Measurements from ENCODE around the gene INSR. TPM values are rescaled to one million over a fixed set of nuclear protein-coding genes. Genes with fewer than 3 reads are reported as not detected.

Gene INSR
- total and polyA plus RNA-seq, 2 of the 8 experiments (the other 6 are each of a cell fraction or from before 2014, with no cell fraction given) = 13.1 to 48.7 TPM

DNA sequence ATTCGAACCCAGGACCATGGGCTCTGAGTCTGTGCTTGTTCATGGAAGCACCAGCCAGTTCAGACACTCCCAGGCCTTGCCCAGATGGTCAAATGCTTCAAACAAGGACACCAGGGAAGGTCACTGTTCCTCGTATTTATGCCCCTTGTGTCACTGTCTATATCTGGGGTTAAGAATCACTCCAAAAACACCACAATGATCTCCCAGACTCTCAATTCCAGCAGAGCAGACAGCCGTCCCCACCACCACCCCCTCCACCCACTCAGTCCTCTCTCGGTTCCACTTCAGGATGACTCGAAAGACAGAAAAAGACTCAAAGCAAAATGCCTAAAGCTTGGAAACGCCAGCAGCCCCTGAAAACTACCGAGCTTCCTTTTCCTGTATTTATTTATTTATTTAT, 79.0 kb downstream of the INSR start:
- no peak overlapping the region for H3K4me3 ChIP-seq (ENCODE audit: extremely low read depth in 1 of 4, insufficient read depth in 2 of 4, low read depth in 3 of 4, low read length in 4 of 4)
- peaks cover 4 to 16% (median 9%) of the 10 kb centered on the region in 4 experiments for H3K4me1 ChIP-seq (replicated peaks in 1 of 4; ENCODE audit: control insufficient read depth in 3 of 4, insufficient read depth in 4 of 4, low read length in 3 of 4)
- no peaks in the 10 kb centered on the region; a peak in 1 of 8 replicates for H3K36me3 ChIP-seq (ENCODE audit: control insufficient read depth in 2 of 4, insufficient read depth in 4 of 4, low read length in 3 of 4)
- no peak overlapping the region for H2BK5ac ChIP-seq (ENCODE audit: low read depth, low read length)
- peaks cover 0 to 2% of the 10 kb centered on the region in 2 experiments for H4K20me1 ChIP-seq (replicated peaks in 1 of 2; ENCODE audit: control insufficient read depth in 1 of 2, insufficient read depth in 2 of 2, low read length in 2 of 2)
- no peak overlapping the region for H2BK120ac ChIP-seq (replicated peaks; ENCODE audit: low read depth, low read length)
- H3K27ac ChIP-seq (ENCODE audit: low read depth, low read length) = no peak overlapping the region
- no peak overlapping the region for H3K56ac ChIP-seq (replicated peaks; ENCODE audit: insufficient read length, low read depth, low read length)
- H3K79me1 ChIP-seq (ENCODE audit: low read depth, low read length) = peaks cover 2% of the 10 kb centered on the region; the same call in 1 of the 2 replicates
- peaks cover 0 to 7% of the 10 kb centered on the region in 2 experiments; a peak in 1 of 4 replicates for H3K79me2 ChIP-seq (ENCODE audit: control insufficient read depth in 1 of 2, insufficient read depth in 2 of 2, low read length in 2 of 2)
- FAIRE-seq = no peak
- peaks cover 1% of the 10 kb centered on the region; the same call in 1 of the 2 replicates for H3K23me2 ChIP-seq (ENCODE audit: low read depth, low read length)
- no peak overlapping the region for H4K8ac ChIP-seq (ENCODE audit: extremely low read depth, insufficient read depth, low read length)
- H3K4me2 ChIP-seq (ENCODE audit: insufficient read depth in 1 of 2, low read depth in 2 of 2, low read length in 2 of 2) = no peak overlapping the region
- no peak overlapping the region for H3K14ac ChIP-seq (ENCODE audit: insufficient read length)
- H3K4ac ChIP-seq (replicated peaks; ENCODE audit: insufficient read length, low read depth, low read length) = no peak overlapping the region
- ChIA-PET CTCF (ENCODE audit: partially characterized antibody) (no interaction called here), POLR2A (ENCODE audit: partially characterized antibody) (interaction anchor here (1.6 kb wide), 1 partner anchor 15 kb away, joined by 3 read pairs; no protein-coding TSS in a partner anchor)
- no peak overlapping the region for H3K18ac ChIP-seq (ENCODE audit: extremely low read depth, low read length)
- WGBS, 2 experiments (ENCODE audit: extremely low coverage in 1 of 2, insufficient coverage in 1 of 2, insufficient read length in 1 of 2, insufficient replicate concordance in 2 of 2, low coverage in 1 of 2, low lambda C conversion rate in 2 of 2, missing lambda C conversion rate in 1 of 2) = 84% methylated on average over 7 of the region's 7 CpGs; no CpG with 5 or more reads in 1 of the 2 experiments
- no peak overlapping the region for H3K23ac ChIP-seq (ENCODE audit: insufficient read length)
- H2BK20ac ChIP-seq (ENCODE audit: low read length) = no peak overlapping the region
- DNase-seq (ENCODE audit: low read depth in 1 of 2, low spot score in 2 of 2) = no peak
- H2AK5ac ChIP-seq (ENCODE audit: low read depth, low read length) = peak overlapping the region; percentile 6
- H4K5ac ChIP-seq (ENCODE audit: insufficient read length, low read depth, low read length) = no peak overlapping the region
- H3K9me3 ChIP-seq (ENCODE audit: insufficient read depth in 2 of 2, low read depth in 1 of 2, low read length in 1 of 2) = no peaks in the 10 kb centered on the region
- no peak overlapping the region for H2BK15ac ChIP-seq (ENCODE audit: low read length)
- no peak overlapping the region for H2AFZ ChIP-seq (ENCODE audit: low read length)
- H4K91ac ChIP-seq (replicated peaks; ENCODE audit: insufficient read length, low read length) = no peak overlapping the region
- H3K27me3 ChIP-seq (replicated peaks in 1 of 4; ENCODE audit: control insufficient read depth in 3 of 4, extremely low read depth in 1 of 4, insufficient read depth in 3 of 4, low read length in 3 of 4) = no peaks in the 10 kb centered on the region
- H3K9ac ChIP-seq (replicated peaks in 1 of 4; ENCODE audit: extremely low read depth in 1 of 4, low read depth in 3 of 4, low read length in 3 of 4) = no peak overlapping the region
- no peak overlapping the region for H2BK12ac ChIP-seq (ENCODE audit: low read depth, low read length)
- TF ChIP-seq MAFK (IDR thresholded peaks at IDR 0.05; ENCODE audit: low read depth, low read length) (no peak), ASH2L (IDR thresholded peaks at IDR 0.05; ENCODE audit: low read length) (no peak)

Data from H1 (cell line).